Activated T-cell treated with anti-CD3 and anti-CD28 coated beads for 1 hour (primary cell): Measurements from ENCODE around the gene MUS81.
"Not testable (repeated sequence)": the region's sequence is repeated elsewhere in the genome, so short reads cannot be mapped to it uniquely, and the experiment has no call there.

ENCODE experiments used
- DNase-seq: peaks from one replicate; pipeline ENCODE4 v3.0.0-alpha.2; 2020; ENCODE audit warnings: low read depth

The MUS81 gene

DNA sequence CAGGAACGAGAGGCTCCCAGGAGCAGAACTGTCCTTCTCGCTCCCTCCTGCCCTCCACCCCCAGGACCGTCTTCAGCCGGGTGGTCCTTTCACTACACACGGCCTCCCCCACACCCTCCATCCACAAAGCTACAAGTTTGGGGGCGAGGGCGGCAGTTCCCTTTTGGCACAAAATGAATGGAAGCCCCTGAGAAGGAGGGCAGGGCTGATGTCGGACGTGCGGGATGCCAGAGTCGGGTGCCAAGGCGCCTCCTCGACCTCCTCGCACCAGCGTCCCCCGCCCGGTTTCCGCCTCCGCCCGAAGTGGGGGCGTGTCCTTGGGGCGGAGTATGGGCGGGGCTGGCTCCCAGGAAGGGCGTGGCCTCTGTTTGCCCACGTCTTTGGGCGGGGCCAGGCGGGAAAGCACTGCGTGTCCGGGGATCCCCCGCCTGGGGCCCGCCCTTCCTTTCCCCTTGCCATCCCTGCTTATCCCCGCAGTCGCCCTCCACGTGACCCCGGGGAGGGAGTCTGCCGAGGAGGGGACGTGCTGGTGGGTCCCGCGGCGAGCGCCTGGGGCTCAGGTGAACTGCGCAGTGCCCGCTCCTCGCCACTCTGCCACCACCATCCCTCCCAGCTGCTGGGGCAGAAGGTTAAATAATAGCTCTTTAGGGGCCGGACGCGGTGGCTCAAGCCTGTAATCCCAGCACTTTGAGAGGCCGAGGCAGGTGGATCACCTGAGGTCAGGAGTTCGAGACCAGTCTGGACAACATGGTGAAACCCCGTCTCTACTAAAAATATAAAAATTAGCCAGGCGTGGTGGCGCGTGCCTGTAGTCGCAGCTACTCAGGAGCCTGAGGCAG is 13.3 kb downstream of the MUS81 start:
- DNase-seq, result peak; percentile 97

DNA sequence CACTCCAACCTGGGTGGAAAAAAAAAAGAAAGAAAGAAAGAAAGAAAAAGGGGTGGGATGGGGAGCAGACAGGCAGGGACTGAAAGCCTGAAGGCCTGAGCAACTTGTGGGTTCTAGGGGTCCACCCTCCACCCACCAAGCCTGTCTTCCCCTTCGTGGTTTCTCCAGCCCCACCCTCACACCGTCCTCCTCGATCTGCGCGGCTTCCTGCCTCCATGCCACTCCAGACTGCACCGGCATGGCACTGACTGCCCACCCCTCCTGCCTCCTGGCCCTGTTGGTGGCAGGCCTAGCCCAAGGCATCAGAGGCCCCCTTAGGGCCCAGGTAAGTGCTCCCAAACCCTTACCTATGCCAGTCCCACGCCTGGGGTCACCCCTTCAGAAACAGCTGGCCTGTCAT is 19.4 kb downstream of the MUS81 start, which contains the start of gene CTSW:
TSS of gene CTSW (plus strand) at position 221 of the 400 bp plus-strand sequence. CDS start at position 239, 18 bp downstream.
- DNase-seq, result no peak

DNA sequence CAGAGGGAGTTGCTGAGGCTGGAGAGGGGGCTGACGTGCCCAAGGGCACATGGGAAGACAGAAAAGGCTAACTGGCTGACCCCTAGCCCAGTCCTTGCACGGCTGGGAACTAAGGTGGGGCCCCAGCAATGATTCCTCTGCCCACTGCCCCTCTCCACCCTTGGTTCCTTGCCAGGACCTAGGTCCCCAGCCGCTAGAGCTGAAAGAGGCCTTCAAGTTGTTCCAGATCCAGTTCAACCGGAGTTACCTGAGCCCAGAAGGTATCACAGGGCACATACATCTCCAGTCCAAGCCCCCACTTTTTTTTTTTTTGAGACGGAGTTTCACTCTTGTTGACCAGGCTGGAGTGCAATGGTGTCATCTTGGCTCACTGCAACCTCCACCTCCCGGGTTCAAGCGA is 19.8 kb downstream of the MUS81 start:
- no peak for DNase-seq

DNA sequence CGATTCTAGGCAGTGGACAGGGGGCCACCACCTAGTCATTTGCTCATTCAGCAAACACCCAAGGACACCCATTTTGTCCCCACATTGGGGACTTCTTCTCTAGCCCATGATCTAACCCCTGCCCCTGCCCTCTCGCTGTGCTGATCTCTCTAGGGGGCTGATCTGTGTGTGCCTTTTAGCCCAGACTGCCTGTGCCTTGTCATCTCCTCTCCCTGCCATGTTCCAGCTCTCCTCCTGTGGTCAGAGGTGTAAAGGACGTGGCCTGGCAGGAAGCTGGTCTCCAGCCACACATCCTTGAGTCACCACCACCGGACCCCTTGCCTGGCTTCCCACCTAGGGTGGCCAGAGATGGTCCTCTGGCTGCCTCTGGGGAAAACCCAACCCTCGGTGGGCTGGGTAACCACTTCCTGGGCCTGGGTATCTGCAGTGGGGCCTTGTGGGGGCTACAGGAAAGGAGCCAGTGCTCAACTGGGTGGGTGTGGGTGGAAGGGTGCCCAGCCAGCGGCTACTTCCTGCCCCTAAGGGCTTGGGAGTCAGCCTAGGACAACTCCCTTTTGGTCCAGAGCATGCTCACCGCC is 20.7 kb downstream of the MUS81 start:
- DNase-seq, result no peak

DNA sequence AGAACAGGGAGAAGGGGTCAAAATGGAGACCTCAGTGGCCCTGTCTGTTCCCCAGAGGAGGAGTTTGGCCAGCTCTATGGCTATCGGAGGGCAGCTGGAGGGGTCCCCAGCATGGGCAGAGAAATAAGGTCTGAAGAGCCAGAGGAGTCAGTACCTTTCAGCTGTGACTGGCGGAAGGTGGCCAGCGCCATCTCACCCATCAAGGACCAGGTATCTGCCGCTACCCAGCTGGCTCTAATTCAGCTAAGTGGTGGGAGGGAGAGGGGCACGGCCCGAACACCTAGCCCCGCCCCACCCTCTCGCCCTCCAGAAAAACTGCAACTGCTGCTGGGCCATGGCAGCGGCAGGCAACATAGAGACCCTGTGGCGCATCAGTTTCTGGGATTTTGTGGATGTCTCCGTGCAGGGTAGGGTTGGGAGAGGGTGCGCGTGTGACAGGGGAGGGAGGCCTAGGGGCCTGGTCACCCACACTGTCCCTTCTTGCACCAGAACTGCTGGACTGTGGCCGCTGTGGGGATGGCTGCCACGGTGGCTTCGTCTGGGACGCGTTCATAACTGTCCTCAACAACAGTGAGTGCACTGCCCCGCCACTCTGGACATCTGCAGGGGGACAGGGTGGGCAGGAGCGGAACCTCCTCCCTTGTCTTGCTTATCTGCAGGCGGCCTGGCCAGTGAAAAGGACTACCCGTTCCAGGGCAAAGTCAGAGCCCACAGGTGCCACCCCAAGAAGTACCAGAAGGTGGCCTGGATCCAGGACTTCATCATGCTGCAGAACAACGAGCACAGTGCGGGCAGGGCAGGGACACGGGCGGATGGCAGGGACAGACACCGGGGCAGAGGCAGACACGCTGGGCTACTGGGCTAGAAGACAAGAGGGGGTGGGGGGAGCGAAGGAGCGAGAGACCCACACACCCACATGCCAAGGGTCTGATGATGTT is 22.2 kb downstream of the MUS81 start:
- DNase-seq, result no peak

DNA sequence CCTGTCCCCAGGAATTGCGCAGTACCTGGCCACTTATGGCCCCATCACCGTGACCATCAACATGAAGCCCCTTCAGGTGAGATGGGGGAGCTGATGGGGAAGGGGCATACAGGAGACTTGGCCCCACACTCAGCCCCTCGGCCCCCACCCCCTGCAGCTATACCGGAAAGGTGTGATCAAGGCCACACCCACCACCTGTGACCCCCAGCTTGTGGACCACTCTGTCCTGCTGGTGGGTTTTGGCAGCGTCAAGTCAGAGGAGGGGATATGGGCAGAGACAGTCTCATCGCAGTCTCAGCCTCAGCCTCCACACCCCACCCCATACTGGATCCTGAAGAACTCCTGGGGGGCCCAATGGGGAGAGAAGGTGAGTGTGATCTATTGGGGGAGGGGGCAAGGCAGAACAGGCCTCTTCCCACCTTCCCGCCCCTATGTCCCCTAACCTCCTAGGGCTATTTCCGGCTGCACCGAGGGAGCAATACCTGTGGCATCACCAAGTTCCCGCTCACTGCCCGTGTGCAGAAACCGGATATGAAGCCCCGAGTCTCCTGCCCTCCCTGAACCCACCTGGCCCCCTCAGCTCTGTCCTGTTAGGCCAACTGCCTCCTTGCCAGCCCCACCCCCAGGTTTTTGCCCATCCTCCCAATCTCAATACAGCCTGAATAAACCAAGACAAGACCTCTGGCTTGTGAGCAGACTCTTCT is 23.0 kb downstream of the MUS81 start:
- no peak for DNase-seq

DNA sequence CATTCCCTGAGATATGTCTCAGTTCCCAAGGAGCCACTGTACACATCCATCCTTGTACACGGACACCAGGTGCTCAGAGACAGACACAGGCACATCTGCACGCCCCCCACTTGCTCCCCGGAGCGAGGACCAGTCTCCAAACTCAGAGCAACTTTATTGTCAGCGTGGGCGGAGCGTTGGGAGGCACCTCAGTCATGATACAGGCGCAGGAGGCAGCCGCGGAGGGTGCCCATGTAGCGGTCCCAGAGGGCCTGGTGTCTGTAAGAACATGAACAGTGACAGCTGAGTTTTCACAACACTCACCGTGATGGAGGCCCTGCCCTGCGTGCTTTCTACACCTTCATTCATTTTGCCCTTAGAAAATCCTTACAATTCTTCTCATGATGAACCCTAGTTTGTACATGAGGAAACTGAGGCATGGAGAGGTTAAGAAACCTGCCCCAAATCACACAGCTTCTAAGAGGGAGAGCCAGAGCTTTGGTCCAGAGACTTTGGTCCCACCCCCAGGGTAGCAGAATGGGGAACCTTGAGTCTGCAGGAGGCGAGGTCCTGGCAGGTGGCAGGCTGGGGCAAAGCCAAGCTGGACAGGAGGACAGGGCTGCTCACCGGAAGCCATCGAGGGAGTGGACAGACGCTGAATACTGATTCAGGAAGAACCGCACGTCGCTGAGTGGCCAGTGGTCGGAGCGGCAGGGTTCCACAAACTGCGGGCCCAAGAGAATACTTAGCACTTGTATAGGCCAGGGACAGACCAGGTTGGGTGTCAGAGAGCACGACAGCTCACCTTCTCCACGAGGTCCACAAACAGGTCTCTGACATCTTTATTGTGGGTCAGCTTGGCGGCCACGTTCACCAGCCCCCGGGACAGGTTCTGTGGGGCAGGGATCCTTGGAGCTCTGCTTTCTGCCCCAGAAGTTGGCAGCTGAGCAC is 23.8 kb downstream of the MUS81 start:
- DNase-seq, result no peak

DNA sequence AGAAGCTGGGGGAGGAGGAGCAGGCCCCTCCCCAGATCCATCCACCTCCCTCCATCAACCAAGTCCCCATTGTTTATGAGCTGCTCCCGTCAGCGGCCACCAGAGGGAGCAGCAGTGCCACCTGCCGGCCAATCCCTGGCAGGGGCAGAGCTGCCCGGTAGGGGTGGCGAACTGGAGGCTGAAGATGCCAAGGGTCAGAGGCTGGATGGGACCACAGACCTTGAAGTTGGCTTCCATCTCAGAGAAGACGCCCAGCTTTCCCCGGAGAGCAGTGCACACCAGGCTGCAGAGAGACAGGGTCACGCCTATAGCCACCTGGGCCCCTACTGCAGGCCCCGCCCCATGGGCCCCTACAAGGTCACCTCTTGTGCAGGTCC is 24.5 kb downstream of the MUS81 start:
- DNase-seq, result peak; percentile 73

DNA sequence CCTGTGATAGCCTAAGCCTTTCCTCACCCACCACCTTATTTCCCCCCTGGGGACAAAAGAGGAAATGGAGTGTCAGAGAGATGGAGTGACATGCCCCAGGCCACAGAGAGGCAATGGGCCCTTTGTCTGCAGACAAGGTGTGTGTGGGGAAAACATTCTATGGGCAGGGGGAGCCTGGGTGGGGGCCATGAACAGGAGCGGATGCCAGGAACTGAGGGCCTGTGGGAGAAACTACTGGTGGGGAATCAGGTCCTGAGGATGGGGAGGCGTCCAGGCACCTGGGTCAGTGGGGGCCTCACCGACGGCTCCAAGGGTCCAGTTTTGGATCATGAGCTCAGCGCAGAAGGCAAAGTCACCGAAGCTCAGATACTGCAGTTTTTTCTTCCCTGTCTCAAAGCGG is 25.0 kb downstream of the MUS81 start:
- no peak for DNase-seq

DNA sequence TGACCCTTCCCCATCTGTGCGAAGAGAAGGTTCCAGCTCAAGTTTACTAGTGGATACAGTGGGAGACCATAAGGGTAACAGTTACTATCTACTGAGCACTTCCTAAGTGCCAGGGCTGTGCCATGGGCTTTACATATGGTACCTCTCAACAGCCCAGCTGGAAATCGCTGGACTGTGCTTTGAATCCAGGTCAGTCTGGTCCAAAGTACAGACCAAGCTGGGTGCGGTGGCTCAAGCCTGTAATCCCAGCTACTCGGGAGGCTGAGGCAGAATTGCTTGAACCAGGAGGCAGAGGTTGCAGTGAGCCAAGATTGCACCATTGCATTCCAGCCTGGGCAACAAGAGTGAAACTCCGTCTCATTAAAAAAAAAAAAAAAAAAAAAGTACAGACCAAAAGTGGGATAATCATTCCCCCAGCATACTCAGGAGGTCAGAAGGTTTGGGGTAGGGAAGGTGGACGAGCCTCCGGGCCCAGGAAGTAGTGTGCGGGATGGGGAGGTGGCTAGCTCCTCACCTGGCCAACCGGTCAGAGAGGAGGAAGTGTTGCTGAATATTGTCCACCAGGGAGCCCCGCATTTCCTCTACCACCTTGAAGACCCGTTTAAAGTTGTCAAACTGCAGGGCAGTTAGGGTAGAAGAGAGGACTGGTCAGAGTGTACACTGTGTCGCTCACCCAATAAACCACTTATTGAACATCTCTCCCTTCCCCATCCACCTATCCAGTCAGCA is 25.7 kb downstream of the MUS81 start:
- DNase-seq, result no peak

DNA sequence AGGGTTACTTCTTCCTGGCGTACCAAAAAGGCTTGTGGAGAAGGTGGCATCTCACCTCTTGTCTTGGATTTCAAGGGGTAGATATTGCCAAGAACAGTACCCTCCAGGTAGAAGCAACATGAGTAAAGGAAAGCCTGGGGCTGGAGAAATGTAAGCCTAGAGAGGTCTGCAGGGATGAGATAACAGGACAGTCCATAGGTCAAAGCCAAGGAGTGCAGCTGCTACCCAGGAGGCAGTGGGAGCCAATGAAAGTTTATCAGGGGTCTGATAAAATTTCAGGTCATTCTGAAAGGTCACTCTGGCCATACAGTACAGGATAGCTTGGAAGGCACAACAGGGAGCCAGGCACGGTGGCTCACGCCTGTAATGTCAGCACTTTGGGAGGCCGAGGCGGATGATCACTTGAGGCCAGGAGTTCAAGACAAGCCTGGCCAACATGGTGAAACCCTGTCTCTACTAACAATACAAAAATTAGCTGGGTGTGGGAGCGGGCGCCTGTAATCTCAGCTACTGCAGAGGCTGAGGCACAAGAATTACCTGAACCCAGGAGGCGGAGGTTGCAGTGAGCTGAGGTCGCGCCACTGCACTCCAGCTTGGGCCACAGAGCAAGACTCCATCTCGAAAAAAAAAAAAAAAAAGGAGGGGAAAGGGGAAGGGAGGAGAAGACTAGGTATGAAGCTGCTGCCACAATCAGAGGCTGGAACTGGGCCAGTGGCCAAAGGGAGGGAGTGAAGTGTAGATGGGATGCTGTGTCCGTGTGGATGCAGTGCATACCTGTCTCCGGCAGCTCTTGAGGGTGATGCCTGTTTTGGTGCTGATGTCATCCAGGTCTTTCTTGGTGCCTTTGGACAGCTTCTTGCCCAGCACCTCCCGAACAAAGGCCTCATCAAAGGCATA is 26.8 kb downstream of the MUS81 start:
- no peak for DNase-seq

DNA sequence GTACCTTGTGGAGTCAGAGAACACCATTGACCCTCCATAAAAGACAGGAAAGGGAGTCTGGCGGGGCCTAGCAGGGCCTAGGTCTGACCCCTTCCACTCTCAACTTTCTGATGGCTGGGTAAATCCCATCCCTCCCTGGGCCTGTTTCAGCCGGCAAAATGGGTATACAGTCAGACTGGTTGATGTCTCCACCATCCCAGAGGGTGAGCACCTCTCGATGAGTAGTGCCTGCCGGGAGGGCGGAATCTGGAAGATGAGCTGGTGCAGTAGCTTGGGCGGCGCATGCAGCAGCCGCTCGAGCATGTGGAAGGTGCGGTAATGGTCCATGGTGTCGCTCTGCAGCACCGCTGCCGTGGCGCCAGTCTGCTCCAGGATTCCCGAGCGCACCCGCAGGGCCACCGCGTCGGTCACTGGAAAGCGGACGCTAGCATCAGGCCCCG is 27.5 kb downstream of the MUS81 start:
- DNase-seq, result no peak

DNA sequence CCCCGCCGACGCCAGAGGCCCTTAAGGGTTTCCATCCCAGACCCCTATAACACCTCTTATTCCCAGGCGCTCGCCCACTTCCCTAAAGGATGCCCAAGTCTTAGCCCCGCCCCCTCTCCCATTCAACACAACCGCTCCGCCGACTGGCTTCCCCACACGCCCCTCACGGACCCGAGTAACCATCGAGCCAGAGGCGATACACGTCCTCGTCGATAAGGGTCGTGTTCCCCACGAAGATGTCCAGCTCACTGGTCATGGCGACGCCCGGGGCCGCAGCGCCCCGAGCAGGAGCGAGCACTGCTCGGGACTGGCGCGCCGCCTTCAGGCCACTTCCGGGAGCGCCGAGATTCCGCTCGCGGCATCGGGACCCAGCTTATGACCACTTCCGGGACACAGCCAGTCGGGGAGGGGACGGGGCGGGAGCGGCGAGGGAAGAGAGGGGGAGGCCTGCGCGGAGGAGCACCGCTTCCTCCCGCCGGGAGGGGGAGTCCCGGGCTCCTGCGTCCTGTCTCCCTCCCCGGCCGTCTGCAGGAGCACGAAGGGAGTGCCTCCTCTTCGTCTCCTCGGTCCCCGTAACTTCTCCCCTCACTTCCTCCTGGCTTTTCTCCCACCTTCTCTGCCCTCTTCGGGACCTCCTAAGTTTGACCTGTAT is 28.1 kb downstream of the MUS81 start, which contains the start of gene FIBP:
TSS of gene FIBP (minus strand) at position 309 of the 652 bp plus-strand sequence. CDS start at position 256, 53 bp downstream.
- DNase-seq, result peak; percentile 92

DNA sequence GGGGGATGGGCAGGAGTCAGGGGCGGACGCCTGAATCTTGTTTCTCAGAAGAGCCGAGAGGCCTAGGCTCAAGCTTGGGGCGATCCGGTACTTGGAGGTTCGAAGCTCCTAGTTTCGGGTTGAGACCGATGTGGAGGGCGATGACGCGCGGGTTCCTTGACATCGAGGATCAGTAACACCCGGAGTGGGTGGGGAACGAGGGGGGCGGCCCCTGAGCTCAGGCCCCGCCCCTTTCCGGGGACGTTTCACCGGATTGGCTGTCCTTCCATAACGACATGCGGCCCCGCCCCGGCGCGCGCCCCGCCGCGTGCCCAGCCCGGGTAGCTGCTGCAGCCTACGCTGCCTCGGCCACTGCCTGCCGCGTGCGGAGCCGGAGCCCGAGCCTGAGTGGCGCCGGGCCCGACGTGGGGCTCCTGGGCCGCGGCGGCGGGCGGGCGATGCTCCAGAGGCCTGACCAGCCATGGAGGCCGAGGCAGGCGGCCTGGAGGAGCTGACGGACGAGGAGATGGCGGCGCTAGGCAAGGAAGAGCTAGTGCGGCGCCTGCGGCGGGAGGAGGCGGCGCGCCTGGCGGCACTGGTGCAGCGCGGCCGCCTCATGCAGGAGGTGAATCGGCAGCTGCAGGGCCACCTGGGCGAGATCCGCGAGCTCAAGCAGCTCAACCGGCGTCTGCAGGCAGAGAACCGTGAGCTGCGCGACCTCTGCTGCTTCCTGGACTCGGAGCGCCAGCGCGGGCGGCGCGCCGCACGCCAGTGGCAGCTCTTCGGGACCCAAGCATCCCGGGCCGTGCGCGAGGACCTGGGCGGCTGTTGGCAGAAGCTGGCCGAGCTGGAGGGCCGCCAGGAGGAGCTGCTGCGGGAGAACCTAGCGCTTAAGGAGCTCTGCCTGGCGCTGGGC is 30.3 kb downstream of the MUS81 start, which contains the start of gene CCDC85B:
TSS of gene CCDC85B (plus strand) at position 350 of the 895 bp plus-strand sequence. CDS start at position 461, 111 bp downstream.
- DNase-seq, result peak; percentile 98

DNA sequence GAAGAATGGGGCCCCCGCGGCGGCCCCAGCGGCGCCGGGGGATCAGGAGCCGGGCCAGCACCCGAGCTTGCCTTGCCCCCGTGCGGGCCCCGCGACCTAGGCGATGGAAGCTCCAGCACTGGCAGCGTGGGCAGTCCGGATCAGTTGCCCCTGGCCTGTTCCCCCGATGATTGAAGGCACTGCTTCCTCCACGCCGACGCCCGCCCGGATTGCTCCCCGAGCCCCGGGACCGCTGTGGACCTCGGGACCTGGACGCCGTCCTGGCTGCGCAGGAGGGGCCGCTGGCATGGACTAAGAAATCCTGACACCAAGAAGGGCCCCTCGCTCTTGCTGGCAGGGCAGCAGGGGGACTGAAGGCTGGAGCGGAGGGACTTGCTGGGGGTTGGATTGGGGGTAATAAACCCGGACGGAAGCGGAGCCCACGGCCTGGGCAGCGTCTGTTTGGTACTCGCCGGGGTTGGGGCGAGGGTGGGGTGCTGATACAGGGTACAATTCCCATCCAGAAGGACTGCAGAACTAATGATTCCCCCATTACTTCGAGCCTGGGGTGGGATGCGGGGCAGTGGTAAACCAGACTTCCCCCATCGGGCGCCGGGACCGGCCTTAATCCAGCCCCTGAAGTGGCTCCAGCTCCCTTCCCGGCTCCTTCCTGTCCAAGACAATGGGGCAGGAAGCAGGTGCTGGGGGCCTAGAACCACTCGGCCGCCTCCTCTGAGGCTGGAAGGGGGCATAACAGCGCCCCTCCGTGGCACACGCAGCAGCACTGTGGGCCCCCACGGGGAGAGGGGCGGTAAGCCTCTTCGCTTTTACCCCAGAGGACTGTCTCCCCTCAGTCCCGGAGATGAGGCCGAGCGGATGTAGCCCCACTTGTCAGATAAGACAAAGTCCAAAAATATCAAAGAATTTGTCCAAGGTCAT is 31.2 kb downstream of the MUS81 start:
- no peak for DNase-seq

DNA sequence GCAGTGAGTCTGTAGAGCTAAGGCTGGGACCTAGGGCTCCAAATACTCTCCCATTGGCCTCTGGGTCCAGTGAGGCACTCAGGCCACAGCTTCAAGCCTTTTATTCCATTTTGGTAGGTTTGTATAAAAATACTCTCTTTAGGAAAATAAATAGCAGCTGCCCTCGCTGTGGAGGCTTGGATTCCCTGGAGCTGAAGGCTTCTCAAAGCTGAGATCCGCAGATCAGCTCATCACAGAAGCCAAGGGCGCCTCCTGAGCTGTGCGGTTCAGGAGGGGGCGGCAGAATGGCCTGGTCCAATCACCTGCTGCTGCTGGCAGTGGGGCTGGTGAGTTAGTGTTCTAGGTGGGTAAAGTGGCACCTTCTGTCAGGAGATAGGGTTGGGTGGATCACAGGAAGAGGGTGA is 31.9 kb downstream of the MUS81 start:
- DNase-seq, result not testable (repeated sequence)
